ENCODE measurements around the gene GSTP1. TPM values are rescaled to one million over a fixed set of nuclear protein-coding genes. Genes with fewer than 3 reads are reported as not detected.

The GSTP1 gene
- total and polyA plus RNA-seq, 9 of the 15 experiments (the other 6 are each of a cell fraction or from before 2014, with no cell fraction given): 592 to 2,150 (median 1,204) TPM

DNA sequence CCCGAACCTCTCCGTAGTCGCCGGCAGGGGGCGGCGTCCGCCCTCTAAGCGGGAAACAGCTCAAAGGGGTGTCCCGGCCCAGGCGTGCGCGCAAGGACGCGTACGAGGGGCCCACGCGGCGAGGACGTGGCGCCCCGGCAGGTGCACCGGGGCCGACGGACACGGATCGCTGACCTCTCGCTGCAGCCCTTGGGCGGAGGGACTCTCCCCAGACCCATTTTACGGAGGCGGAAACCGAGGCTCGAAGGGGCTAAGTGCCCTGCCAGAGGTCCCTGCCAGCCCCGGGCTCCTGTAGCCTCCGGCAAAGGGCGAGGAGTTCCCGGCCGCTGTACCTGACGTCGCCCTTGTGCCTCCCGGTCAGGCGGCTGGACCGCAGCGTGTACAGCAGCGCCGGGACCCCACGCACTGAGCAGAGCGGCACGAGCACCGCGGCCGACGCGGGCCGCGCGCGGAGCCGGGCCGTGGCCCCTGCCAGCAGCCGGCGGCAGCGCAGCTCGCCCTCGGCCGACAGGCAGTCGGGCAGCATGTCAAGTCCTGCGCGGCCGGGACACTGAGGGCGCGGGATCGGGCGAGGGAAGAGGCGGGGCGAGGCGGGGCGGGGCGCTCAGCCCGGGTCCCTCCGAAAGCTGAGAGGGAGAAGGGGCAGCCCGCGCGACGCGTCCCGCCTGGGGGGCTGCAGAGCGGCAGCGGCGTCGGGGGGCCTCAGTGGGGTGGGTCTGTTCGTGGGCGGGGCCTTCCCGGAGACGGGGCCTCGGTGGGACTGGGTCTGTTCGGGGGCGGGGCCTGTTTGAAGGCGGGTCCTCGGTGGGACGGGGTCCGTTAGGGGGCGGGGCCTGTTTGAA lies 46.0 kb downstream of the GSTP1 start, which contains the start of gene NUDT8 (continued):
- TF ChIP-seq, protein P1, sequence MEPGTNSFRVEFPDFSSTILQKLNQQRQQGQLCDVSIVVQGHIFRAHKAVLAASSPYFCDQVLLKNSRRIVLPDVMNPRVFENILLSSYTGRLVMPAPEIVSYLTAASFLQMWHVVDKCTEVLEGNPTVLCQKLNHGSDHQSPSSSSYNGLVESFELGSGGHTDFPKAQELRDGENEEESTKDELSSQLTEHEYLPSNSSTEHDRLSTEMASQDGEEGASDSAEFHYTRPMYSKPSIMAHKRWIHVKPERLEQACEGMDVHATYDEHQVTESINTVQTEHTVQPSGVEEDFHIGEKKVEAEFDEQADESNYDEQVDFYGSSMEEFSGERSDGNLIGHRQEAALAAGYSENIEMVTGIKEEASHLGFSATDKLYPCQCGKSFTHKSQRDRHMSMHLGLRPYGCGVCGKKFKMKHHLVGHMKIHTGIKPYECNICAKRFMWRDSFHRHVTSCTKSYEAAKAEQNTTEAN (CRISPR knock-in tag; IDR thresholded peaks at IDR 0.05): peak; percentile 73; the same call in 1 of the 2 replicates
- no peak for TF ChIP-seq OTX1 (CRISPR knock-in tag; IDR thresholded peaks at IDR 0.05)
- no peak for TF ChIP-seq USF1 (CRISPR knock-in tag; IDR thresholded peaks at IDR 0.05)
- no peak for TF ChIP-seq THRAP3 (IDR thresholded peaks at IDR 0.05; ENCODE audit: borderline replicate concordance)
- TF ChIP-seq RCOR1 (IDR thresholded peaks at IDR 0.05; ENCODE audit: borderline replicate concordance in 1 of 2, low read depth in 2 of 2, low read length in 2 of 2): 0 out of 4 replicates have a peak, but pooled peaks have one; percentile 21 to 44
- no peak for TF ChIP-seq MBD2 (IDR thresholded peaks at IDR 0.05; ENCODE audit: borderline replicate concordance, low read depth)
- TF ChIP-seq CUX1 (CRISPR knock-in tag; IDR thresholded peaks at IDR 0.05): no peak
- peak; percentile 86; the same call in 1 of the 2 replicates for TF ChIP-seq ZNF124 (CRISPR knock-in tag; IDR thresholded peaks at IDR 0.05)
- TF ChIP-seq HDGF (IDR thresholded peaks at IDR 0.05): no peak
